ENCODE data around the gene RBM14.

DNA sequence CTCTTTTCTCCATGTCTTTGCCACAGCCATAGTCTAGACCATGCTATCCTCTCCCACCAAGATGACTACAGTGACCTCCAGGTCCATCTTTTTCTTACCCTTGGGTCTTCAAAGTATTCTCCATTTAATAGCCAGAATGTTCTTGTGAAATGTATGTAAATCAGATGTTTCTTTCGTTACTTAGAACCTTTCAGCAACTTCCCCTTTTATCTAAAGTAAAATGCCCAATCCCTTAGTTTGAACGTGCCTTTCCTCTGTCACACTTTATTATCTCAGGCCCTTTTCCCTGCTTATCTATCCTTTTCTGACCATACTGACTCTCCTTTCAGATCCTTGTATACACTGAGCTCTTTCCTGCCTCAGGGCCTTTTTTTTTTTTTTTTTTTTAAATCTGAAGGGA, 43.3 kb downstream of the RBM14 start:
- TF ChIP-seq, protein P1, sequence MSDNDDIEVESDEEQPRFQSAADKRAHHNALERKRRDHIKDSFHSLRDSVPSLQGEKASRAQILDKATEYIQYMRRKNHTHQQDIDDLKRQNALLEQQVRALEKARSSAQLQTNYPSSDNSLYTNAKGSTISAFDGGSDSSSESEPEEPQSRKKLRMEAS (IDR thresholded peaks at IDR 0.05) = no peak
- TF ChIP-seq YY1 (IDR thresholded peaks at IDR 0.05; ENCODE audit: low read depth) = no peak
- no peak for TF ChIP-seq RAD21 (IDR thresholded peaks at IDR 0.05; ENCODE audit: low read depth)
- TF ChIP-seq EP300 (IDR thresholded peaks at IDR 0.05; ENCODE audit: borderline replicate concordance) = no peak

All from Ishikawa (cell line).